GM21447 (cell line): ENCODE measurements around the gene NET1.

Experiments used
- ATAC-seq: cut with Tn5 transposase; IDR thresholded peaks from one replicate; pipeline ENCODE4 v1.9.1; 2021; ENCODE audit not compliant: unreplicated experiment

NET1 gene

GRCh38 chr10:5442065-5442989 lies 30.0 kb downstream of the NET1 start:
- no peak for ATAC-seq

- no peak for ATAC-seq
These were observed 30.6 kb downstream of the NET1 start for GRCh38 chr10:5442990-5443370.

DNA sequence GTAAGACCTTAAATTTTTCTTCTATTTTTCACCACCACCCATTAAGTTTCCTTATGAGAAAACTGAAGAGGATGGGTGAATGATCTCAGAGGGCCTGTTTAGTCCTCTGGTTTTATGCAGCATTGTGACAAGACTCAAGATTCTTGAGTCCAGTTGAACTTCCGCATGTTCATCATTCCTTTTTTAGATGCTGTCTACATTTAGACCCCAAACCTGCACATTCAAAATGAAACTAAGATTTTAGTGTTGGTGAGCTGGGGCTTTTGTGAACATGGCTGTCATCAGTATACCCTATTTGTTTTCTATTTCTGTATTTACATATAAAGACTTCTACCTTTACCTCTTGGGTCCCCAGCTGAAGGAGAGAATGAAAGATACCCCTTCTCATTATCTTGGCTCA lies 31.1 kb downstream of the NET1 start:
- peak; percentile 70 for ATAC-seq

DNA sequence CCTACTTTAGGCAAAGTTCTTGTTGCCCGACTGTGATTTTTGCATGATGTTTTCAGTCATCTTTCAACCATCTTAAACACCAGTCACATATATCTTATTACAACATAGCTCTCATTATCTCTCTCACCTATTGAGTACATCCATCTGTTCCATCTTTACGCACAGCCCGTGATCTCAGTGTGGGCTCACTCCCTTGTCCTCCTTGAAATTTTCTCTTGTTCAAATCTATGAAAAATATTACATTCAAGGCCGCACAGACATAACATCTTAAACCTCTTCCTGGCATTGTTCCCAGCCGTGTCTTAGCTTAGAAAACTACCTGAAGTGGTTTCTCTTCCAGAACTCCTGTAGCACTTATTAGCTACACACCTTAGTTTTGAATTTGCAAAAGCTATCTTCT lies 32.6 kb downstream of the NET1 start:
- no peak for ATAC-seq

- ATAC-seq, result peak; percentile 35
These were observed 34.1 kb downstream of the NET1 start for GRCh38 chr10:5446390-5446926.

GRCh38 chr10:5447056-5447455 lies 34.7 kb downstream of the NET1 start:
- no peak for ATAC-seq

GRCh38 chr10:5447611-5448071 lies 35.3 kb downstream of the NET1 start:
- ATAC-seq, result peak; percentile 56

GRCh38 chr10:5448333-5449001 lies 36.1 kb downstream of the NET1 start:
- no peak for ATAC-seq

- no peak for ATAC-seq
These were observed 36.9 kb downstream of the NET1 start for GRCh38 chr10:5449227-5449626.

DNA sequence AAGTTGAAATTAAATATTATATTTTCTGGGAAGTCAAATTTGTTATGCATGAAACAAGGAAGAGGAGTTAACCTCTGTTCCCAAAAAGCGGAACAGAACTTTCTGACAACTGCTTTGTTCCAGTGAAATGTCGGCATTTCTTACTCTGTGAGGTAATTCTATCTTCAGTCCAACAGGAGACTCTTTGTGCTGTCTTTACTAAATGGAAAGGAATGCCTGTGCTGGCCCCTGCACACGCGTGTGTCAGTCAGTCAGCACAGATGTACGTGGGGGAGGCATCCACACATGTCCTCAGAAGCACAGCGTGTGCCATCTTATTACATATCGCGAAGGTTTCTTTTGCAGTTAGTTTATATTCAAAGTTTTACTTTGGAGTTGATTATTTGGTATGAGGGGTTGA lies 37.5 kb downstream of the NET1 start:
- no peak for ATAC-seq

DNA sequence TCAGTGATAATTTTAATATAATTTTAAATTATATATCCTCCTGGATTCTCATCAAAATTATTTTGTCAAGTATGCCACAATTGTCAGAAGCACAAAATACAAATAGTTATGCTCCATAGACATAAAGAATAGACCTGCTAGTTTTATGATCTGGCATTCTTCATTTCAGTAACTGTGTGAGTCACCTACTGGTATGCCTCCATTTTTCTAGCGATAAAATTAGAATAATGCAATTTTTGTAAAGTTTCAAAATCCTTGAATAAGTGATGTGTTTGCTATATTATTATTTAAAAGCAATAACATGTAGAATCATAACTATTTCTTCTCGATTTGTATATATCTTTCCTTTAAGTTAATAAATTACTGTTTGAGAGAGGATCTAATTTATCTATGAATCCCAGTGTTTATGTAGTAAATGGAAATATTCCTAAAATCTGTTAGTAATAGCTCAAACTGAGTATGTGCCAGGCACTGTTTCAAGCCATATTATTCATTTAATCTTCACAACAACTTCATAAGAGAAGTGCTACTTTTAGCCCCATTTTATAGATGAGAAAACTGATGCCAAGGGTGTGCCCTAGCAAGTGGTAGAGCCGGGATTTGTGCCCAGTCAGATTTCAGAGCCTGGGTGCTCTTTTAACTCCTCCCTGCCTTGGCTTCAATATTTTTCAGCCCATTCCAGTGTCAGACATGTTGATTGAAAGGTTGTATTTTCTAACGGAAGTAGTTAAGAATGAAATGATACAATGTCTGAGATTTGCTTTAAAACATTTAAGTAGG lies 38.4 kb downstream of the NET1 start:
- ATAC-seq, result no peak

DNA sequence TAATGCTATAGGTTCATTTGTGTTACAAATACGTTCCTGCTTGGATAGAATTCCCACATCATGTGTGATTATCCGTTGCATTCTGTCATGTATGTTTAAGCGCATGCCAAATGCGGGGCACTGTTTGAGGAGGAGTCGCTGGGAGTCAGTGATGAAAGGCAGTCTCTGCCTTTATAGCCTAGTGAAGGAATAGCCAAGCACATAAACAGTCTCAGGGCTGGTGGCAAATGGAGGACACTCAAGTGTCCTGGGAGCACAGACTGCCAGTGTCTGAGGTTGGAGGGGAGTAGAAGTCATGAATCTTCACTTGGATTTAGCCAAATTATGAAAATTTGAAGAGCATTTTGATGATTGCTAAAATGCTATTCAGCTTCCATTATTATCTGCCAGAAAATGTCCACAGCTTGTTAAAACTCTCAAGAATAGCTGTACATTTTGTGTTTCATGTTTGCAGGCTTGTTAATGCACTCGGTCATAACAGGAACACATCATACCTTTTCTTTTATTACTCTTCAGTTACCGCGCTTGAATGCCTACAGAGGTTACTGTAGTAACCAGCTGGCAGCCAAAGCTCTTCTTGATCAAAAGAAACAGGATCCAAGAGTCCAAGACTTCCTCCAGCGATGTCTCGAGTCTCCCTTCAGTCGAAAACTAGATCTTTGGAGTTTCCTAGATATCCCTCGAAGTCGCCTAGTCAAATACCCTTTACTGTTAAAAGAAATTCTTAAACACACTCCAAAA lies 41.6 kb downstream of the NET1 start:
- ATAC-seq, result no peak

DNA sequence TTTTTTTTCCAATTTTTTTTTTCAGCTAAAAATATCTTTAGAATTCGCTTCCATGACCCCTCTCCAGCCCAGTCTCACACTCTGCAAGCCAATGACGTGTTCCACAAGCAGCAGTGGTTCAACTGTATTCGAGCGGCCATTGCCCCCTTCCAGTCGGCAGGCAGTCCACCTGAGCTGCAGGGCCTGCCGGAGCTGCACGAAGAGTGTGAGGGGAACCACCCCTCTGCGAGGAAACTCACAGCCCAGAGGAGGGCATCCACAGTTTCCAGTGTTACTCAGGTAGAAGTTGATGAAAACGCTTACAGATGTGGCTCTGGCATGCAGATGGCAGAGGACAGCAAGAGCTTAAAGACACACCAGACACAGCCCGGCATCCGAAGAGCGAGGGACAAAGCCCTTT lies 44.2 kb downstream of the NET1 start:
- ATAC-seq, result no peak

DNA sequence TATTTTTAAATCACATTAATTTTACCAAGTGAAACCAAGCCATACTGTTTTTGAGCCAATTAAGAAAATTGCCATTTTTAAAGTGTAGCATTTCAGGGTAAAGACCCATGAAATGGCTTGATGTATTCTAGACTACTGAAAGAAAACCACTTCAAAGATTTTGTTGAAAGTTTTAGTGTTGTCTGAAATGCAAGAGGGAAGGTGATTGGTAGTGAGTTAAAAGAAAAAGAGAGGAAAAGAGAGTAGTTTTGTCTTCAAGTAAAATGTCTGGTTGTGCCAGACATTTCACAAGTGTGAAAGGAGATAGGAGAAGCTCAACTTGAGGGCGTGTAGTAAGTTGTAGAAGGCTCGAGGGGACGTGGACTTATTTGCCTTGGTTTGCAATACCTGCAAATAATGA lies 45.4 kb downstream of the NET1 start:
- no peak for ATAC-seq

- ATAC-seq, result no peak
These were observed 46.1 kb downstream of the NET1 start for GRCh38 chr10:5458425-5458824.

- ATAC-seq, result no peak
These were observed 46.8 kb downstream of the NET1 start for GRCh38 chr10:5458949-5459747.

- ATAC-seq, result no peak
These were observed 48.3 kb downstream of the NET1 start for GRCh38 chr10:5460468-5461202.

- no peak for ATAC-seq
These were observed 48.8 kb downstream of the NET1 start for GRCh38 chr10:5461203-5461588.
